ENCODE measurements around the gene GTPBP1.
A peak's percentile ranks its signal among the peaks of the same experiment; 100 is the strongest.

GTPBP1 gene

GRCh38 chr22:38756711-38757463 is 51.1 kb downstream of the GTPBP1 start:
- in situ Hi-C loops (cut with HindIII; ENCODE audit: low sequenced_read_pairs), result no loop called here

GRCh38 chr22:38757464-38757757 is 51.7 kb downstream of the GTPBP1 start:
- H3K4me3 ChIP-seq (ENCODE audit: low read depth, low read length), result no peak overlapping the region
- DNase-seq (ENCODE audit: low read depth, low spot score), result no peak
- in situ Hi-C loops (cut with HindIII; ENCODE audit: low sequenced_read_pairs), result no loop called here
- no peak for TF ChIP-seq CTCF (IDR thresholded peaks at IDR 0.05; ENCODE audit: low read depth, low read length)

More at GRCh38 chr22:38756711-38757463, 51.1 kb downstream of the GTPBP1 start:
- DNase-seq (ENCODE audit: low read depth, low spot score), result no peak
- H3K4me3 ChIP-seq (ENCODE audit: low read depth, low read length), result peak overlapping the region; percentile 63
- no peak for TF ChIP-seq CTCF (IDR thresholded peaks at IDR 0.05; ENCODE audit: low read depth, low read length)

- no peak overlapping the region for H3K4me3 ChIP-seq (ENCODE audit: low read depth, low read length)
- TF ChIP-seq CTCF (IDR thresholded peaks at IDR 0.05; ENCODE audit: low read depth, low read length), result no peak
- DNase-seq (ENCODE audit: low read depth, low spot score), result no peak
- in situ Hi-C loops (cut with HindIII; ENCODE audit: low sequenced_read_pairs), result no loop called here
These were observed 52.7 kb downstream of the GTPBP1 start for GRCh38 chr22:38758276-38758945.

GRCh38 chr22:38759005-38759404 is 53.3 kb downstream of the GTPBP1 start:
- no peak for DNase-seq (ENCODE audit: low read depth, low spot score)
- no peak for TF ChIP-seq CTCF (IDR thresholded peaks at IDR 0.05; ENCODE audit: low read depth, low read length)
- in situ Hi-C loops (cut with HindIII; ENCODE audit: low sequenced_read_pairs), result no loop called here
- H3K4me3 ChIP-seq (ENCODE audit: low read depth, low read length), result no peak overlapping the region

GRCh38 chr22:38760477-38761201 is 54.9 kb downstream of the GTPBP1 start:
- H3K4me3 ChIP-seq (ENCODE audit: low read depth, low read length), result no peak overlapping the region
- in situ Hi-C loops (cut with HindIII; ENCODE audit: low sequenced_read_pairs), result no loop called here
- DNase-seq (ENCODE audit: low read depth, low spot score), result no peak
- no peak for TF ChIP-seq CTCF (IDR thresholded peaks at IDR 0.05; ENCODE audit: low read depth, low read length)

- TF ChIP-seq CTCF (IDR thresholded peaks at IDR 0.05; ENCODE audit: low read depth, low read length), result no peak
- in situ Hi-C loops (cut with HindIII; ENCODE audit: low sequenced_read_pairs), result no loop called here
- no peak for DNase-seq (ENCODE audit: low read depth, low spot score)
- H3K4me3 ChIP-seq (ENCODE audit: low read depth, low read length), result no peak overlapping the region
These were observed 55.7 kb downstream of the GTPBP1 start for GRCh38 chr22:38761202-38762162.
